Retinal pigment epithelial cell (primary cell): ENCODE results near the gene ATG9B.

Source experiments
- DNase-seq: peaks from one replicate; pipeline ENCODE4 v3.0.0-alpha.2; 2010; ENCODE audit warnings: low read depth
- H3K4me3 ChIP-seq: 2 replicates; pipeline ENCODE4 v1.5.1; 2011; ENCODE audit warnings: mild to moderate bottlenecking, low read length, control low read depth, moderate library complexity
- TF ChIP-seq, protein P1 (sequence below): conservative IDR thresholded peaks from 2 replicates; pipeline ENCODE4 v1.5.1; 2011; ENCODE audit warnings: low read depth, low read length, control low read depth, inconsistent platforms

ATG9B gene

GRCh38 chr7:151025924-151026671, 1.8 kb upstream of the ATG9B start:
- H3K4me3 ChIP-seq = no peak overlapping the region
- TF ChIP-seq, protein P1, sequence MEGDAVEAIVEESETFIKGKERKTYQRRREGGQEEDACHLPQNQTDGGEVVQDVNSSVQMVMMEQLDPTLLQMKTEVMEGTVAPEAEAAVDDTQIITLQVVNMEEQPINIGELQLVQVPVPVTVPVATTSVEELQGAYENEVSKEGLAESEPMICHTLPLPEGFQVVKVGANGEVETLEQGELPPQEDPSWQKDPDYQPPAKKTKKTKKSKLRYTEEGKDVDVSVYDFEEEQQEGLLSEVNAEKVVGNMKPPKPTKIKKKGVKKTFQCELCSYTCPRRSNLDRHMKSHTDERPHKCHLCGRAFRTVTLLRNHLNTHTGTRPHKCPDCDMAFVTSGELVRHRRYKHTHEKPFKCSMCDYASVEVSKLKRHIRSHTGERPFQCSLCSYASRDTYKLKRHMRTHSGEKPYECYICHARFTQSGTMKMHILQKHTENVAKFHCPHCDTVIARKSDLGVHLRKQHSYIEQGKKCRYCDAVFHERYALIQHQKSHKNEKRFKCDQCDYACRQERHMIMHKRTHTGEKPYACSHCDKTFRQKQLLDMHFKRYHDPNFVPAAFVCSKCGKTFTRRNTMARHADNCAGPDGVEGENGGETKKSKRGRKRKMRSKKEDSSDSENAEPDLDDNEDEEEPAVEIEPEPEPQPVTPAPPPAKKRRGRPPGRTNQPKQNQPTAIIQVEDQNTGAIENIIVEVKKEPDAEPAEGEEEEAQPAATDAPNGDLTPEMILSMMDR = no peak
- DNase-seq = no peak

DNA sequence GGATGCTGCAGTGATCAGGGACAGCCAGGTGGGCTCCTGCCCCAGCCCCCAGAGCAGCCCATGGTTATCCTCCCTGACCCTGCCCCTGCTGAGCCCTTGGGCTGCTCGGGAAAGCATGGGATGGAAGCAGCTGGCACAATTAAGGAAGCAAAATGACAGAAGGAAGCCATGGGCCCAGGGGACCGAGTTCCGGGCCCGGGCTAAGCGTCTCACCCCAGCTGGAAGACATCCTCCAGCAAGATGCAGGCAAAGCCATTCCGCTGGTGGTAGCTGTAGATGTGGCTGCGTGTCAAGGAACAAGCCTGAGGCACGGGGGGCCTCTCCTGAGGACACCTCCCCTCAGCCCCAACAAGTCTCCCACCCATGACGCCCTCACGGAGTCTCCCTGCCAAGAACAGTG, 1.1 kb downstream of the ATG9B start:
- no peak for DNase-seq
- TF ChIP-seq, protein P1 = no peak

GRCh38 chr7:151020231-151020630, 4.1 kb downstream of the ATG9B start:
- no peak for DNase-seq
- no peak overlapping the region for H3K4me3 ChIP-seq
- TF ChIP-seq, protein P1 = no peak

More for the DNA sequence above, 1.1 kb downstream of the ATG9B start:
- no peak overlapping the region for H3K4me3 ChIP-seq

DNA sequence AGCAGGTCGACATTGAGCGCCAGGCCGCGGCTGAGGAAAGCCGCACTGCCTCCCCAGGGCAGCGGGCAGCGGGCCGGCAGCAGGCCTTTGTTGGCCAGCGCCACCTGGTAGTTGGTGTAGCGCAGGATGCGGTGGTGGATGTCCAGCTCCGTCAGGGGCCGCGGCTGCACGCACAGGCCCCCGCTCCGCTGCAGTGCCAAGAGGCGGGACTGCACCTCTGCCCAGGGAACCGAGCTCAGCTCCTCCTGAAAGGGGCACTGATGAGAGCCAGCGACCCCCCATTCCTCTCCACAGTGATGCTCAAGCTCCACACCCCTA, 5.2 kb downstream of the ATG9B start:
- H3K4me3 ChIP-seq = no peak overlapping the region
- TF ChIP-seq, protein P1 = no peak
- no peak for DNase-seq

DNA sequence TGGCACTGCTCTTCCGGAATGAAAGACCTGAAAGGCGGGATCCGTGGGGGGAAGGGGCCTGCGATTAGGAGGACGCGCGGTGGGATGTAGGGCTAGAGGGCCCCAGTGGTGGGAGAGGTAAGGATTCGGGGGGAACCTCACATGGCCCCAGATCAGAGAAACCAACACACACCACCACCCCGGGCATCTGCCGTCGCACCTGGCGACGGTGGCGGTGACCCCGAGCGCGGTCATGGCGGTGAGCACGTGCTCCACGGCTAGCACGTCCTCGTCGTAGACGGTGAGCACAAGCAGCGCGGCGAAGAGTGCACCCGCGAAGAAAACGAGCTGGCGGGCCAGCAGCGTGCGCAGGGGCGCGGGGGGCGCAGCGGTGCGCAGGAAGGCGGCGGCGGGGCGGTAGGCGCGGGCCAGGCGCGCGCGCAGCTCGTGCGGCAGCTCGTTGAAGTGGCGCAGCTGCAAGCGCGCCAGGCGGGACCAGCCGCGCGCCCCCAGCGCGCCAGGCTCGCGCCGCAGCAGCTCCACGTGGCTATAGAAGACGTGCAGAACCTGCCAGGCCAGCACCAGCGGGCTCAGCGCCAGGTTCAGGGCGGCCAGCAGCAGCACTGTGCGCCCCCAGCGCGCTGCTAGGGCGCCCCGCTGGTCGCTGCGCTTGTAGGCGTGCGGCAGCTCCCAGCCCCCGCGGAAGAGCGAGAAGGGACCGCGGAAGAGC, 5.7 kb downstream of the ATG9B start:
- TF ChIP-seq, protein P1 = no peak
- DNase-seq = no peak
- peak overlapping the region; percentile 29 for H3K4me3 ChIP-seq

- peak overlapping the region; percentile 29 for H3K4me3 ChIP-seq
- DNase-seq = no peak
- TF ChIP-seq, protein P1 = peak; percentile 94
These were observed 6.3 kb downstream of the ATG9B start for GRCh38 chr7:151017953-151018420.
